Hypothalamus (tissue), 51 donors: ENCODE results near the gene TMEM248.
"Not testable (repeated sequence)": the region's sequence is repeated elsewhere in the genome, so short reads cannot be mapped to it uniquely, and the experiment has no call there.

Experiments
- DNase-seq, 51 donors: peaks; one replicate each; lab custom pipeline; 2025; lab: John Stamatoyannopoulos, UW

TMEM248 gene

DNA sequence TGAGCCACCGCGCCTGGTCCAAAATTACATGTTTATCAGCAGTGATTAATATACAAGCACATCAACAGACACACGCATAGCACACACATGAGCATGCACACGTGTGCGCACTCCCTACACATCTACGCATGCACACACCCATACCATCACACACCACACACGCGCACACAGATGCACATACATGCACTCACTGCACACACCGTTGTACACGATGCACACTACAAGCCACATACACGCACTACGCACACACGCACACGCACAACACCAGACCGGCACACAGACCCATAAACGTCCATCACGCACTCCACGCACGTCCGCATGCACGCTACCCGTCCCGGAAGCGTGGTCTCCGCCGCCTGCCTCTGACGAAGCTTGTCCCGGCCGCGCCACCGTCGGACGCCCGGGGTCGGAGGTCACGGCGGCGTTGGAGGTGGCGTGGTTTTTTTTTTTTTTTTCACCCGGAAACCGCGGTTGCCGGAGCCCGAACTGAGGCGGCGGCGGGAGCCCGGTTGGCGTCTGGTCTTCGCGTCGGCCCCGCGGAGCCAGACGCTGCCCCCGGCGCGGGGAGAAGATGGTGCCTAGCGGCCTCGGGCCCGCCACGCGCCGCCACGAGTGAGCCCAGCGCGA is at the start of gene TMEM248:
Gene TMEM248 (plus strand): TSS at position 457 of the 627 bp plus-strand sequence. CDS start 20,641 bp downstream, outside the sequence.
- peak; percentile 28 to 92 (median 76) for DNase-seq

DNA sequence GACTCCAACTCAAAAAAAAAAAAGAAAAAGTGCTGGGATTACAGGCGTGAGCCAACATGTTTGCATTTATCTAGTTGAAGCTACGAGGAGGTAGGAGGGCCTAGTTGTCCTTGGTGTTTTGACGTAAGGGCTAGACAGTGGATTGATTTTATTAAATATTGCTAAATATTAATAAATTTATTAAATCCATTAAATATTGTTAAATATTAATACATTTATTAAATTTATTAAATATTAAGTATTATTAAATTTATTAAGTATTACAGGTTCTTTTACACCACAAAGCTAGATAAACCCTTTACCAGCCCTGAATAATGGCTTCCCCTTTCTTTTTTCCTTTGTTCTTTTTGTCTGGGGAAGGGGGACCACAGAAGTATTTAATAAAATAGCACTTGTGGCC is 47.5 kb upstream of the TMEM248 start:
- DNase-seq = no peak

GRCh38 chr7:66877577-66878300 is 43.3 kb upstream of the TMEM248 start:
- no peak for DNase-seq

DNA sequence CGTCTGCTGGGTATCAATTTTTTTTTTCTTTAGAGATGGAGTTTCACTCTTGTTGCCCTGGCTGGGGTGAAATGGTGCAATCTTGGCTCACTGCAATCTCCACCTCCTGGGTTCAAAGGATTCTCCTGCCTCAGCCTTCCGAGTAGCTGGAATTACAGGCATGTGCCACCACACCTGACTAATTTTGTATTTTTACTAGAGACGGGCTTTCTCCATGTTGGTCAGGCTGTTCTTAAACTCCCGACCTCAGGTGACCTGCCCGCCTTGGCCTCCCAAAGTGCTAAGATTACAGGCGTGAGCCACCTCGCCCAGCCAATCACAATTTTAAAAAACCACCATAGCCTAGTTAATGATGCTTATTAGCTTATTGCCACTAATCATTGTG is 42.7 kb upstream of the TMEM248 start:
- not testable (repeated sequence) for DNase-seq

- DNase-seq = no peak
Observed at GRCh38 chr7:66880053-66880452, 41.0 kb upstream of the TMEM248 start.

DNA sequence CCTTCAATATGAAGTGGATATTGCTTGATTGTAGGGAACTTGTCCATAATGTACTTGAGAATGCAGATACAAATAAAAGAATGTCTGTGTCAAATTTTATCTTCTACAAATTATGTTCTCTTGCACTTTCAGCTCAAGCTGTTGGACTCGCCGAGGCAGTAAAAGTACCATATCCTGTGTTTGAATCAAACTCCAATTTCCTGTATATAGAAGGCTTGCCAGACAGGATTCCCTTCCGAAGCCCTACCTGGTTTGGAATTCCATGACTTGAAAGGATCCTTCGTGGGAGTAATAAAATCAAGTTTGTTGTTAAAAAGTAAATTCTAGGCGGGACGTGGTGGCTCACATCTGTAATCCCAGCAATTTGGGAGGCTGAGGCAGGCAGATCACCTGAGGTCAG is 40.4 kb upstream of the TMEM248 start:
- not testable (repeated sequence) for DNase-seq

GRCh38 chr7:66883716-66884115 is 37.3 kb upstream of the TMEM248 start:
- DNase-seq = no peak

- not testable (repeated sequence) for DNase-seq
Observed at GRCh38 chr7:66884556-66884955, 36.5 kb upstream of the TMEM248 start.

DNA sequence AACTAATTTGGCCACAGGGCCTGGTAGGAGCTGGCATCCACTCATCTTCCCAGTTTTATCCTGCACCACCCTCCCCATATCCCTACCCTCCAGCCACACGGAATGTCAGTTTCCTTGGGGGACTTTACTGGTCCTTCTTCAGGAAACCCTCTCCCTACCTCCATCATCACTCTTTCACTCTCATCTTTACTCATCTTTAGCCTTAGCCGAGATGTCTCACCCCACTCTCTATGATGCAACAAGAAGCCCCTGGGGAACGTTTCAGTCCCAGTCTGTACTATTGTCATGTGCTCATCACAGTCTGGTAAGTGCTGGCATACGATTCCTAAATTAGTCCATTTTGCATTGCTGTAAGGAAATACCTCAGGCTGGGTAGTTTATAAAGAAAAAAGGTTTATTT is 34.9 kb upstream of the TMEM248 start:
- DNase-seq = no peak

DNA sequence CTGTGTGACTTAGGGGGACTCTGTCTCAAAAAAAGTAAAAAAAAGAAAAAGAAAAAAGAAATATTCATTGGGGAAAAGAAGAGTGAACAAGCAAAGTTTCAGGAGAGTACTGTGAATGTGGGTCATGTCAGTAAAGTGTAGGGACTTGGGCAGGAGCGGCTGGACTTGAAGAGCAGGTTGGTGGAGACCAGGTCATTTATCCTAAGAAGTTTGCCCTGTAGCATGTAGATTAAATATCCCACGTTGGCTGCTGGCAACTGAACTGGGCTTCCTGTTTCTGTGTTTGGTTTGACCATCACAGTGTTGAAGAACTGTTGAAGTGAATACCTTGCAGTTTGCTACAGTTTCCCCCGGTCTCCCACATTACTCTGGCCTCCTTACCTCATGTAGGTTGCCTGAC is 32.8 kb upstream of the TMEM248 start:
- not testable (repeated sequence) for DNase-seq

DNA sequence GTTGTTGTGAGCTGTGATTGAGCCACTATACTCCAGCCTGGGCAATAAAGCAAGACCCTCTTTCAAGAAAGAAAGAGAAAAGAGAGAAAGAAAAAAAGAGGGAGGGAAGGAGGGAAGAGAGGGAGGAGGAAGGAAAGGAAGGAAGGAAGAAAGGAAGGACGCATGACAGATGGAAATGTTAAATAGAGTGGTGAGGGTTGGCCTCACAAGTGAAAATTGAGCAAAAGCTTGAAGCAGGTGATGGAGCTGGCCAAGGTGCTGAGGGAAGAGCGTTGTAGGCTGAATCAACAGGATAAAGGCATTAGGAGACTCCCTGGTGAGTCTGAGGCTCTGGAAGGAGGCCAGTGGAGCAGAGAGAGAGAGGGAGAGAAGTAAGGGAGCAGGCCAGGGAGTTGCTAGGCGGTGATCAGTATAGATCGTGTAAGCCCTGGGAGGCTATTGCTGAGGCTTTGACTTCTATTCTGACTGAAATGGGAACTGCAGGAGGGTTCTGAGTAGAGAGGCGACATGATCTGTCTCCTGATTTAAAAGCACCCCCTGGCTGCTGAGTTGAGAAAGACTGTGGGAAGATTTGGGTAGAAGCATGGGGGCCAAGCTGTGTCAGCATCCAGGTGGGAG is 26.5 kb upstream of the TMEM248 start:
- DNase-seq = no peak

DNA sequence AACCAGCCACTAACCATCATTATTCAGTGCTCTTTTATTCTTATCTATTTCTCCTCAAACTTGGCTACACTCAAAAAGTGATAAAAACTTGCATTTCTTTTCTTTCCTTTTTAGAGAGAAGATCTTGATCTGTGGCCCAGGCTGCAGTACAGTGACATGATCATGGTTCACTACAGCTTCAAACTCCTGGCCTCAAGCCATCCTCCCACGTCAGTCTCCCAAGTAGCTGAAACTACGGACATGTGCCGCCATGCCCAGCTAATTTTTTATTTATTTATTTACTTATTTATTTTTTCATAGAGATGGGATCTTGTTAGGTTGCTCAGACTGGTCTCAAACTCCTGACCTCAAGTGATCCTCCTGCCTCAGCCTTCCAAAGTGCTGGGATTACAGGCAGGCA is 24.6 kb upstream of the TMEM248 start:
- DNase-seq = no peak

- peak in 1 of 51 donors; percentile 25 for DNase-seq
Observed at GRCh38 chr7:66899552-66900280, 21.3 kb upstream of the TMEM248 start.

- DNase-seq = no peak
Observed at GRCh38 chr7:66901941-66902843, 18.8 kb upstream of the TMEM248 start.

DNA sequence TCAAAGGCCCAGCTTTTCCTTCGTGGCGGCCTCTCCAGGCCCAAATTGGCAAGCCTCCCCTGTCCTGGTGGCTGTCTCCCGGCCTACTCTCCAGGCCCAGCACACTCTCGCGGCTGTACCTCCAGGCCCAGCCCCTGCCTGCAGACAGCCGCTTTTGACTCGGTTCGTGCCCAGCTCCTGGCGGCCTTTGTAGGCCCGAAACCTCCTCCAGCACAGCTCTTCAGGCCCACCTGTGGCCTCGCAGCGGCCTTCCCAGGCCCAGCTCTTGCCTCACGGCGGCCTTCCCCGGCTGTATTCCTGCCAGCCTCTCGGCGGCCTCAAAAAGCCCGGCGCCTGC is 18.2 kb upstream of the TMEM248 start:
- no peak for DNase-seq

GRCh38 chr7:66903360-66904062 is 17.5 kb upstream of the TMEM248 start:
- no peak for DNase-seq

DNA sequence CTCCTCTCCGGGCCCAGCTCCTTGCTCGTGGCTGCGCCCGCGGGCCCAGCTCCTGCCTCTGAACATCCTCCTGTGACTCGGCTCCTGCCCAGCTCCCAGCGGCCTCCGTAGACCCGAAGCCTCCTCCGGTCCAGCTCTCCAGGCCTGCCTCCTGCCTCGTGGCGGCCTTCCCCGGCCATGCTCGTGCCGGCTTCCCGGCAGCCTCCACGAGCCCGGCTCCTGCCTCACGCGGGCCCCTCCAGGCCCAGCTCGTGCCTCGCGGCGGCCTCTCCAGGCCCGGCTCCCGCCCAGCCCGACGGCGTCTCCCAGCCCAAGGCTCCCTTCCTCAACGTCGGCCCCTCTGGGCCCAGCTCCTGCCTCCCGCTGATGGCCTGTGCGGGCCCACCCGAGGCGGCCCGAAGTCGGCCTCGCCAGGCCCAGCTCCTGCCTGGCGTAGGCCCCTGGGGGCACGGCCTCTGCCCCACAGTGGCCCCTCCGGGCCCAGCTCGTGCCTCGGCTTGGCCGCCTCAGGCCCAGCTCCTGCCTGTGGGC is 16.9 kb upstream of the TMEM248 start:
- no peak for DNase-seq

GRCh38 chr7:66905278-66905677 is 15.7 kb upstream of the TMEM248 start:
- no peak for DNase-seq

DNA sequence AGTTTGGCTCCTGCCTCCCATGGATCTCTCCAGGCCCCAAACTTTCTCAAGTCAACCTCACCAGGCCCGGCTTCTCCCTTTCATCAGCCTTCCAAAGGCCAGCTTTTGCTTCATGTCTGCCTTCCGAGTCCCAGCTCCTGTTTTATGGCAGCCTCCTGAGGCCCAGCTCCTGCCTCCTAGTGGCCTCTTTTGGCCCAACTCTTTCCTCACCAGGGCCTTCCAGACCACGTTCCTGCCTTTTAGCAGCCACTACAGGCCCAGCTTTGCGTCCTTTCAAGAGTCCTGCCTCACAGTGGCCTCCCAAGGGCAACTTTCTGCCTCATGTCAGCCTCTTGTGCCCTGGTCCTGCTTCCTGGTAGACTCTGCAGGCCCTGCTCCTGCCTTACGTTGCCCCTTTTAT is 15.3 kb upstream of the TMEM248 start:
- no peak for DNase-seq
